ENCODE data around the gene PRRG4.

Gene PRRG4

DNA sequence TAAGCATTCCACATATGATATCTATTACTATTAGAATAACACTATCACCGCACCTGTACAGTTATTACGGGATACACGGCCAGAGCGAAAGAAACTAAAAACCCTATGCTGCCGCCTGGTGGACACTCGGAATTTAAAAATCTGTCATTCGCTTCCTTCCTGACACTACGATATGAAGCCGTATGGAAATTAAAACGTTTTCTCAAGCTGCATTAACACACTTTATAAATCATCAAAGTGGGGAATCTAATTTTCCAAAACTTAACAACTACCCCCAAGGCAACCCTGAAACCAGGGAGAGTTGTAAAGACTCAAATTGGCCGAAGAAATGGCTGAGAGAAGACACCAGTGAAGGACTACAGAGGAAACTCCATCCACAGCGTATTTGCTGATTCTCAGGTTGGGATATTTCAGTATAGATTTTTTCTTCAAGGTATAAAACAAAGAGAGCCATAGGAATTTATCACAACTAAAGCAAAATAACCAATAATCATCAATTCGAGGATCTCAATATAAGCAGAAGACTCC lies 36.7 kb upstream of the PRRG4 start:
- TF ChIP-seq, protein P1, sequence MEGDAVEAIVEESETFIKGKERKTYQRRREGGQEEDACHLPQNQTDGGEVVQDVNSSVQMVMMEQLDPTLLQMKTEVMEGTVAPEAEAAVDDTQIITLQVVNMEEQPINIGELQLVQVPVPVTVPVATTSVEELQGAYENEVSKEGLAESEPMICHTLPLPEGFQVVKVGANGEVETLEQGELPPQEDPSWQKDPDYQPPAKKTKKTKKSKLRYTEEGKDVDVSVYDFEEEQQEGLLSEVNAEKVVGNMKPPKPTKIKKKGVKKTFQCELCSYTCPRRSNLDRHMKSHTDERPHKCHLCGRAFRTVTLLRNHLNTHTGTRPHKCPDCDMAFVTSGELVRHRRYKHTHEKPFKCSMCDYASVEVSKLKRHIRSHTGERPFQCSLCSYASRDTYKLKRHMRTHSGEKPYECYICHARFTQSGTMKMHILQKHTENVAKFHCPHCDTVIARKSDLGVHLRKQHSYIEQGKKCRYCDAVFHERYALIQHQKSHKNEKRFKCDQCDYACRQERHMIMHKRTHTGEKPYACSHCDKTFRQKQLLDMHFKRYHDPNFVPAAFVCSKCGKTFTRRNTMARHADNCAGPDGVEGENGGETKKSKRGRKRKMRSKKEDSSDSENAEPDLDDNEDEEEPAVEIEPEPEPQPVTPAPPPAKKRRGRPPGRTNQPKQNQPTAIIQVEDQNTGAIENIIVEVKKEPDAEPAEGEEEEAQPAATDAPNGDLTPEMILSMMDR (IDR thresholded peaks at IDR 0.05; ENCODE audit: borderline replicate concordance, control extremely low read depth, extremely low read depth, insufficient read depth, missing control alignments) = peak; percentile 68
- in situ Hi-C loops (cut with MboI; ENCODE audit: low sequenced_read_pairs, unreplicated experiment) = no loop called here
- peak; percentile 56 for DNase-seq (ENCODE audit: low spot score)

DNA sequence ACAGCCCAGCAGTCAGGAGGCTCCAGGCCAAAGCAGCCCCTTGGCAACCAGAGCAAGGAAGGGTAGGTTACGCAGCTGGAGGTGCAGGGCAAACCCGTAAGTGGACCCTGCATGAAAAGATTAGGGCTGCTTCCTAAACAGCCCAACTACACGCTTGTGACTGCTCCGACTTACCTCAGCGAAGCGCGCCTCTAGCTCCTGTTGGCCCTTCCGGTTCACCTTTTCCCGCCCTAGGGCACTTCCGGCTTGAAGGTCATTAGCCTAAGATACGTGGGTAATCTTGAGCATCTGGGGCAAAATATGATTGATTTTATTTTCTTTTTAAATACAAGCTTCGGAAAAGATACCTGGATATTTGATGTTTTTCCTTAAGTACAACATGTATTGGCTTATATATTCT lies 35.3 kb upstream of the PRRG4 start, which contains the start of gene CCDC73:
Gene CCDC73, minus strand, starts transcription at position 224 of the 400 bp plus-strand sequence. CDS start 34,419 bp downstream, outside the sequence.
- in situ Hi-C loops (cut with MboI; ENCODE audit: low sequenced_read_pairs, unreplicated experiment) = no loop called here
- DNase-seq (ENCODE audit: low spot score) = no peak
- TF ChIP-seq, protein P1 (IDR thresholded peaks at IDR 0.05; ENCODE audit: borderline replicate concordance, control extremely low read depth, extremely low read depth, insufficient read depth, missing control alignments) = no peak

DNA sequence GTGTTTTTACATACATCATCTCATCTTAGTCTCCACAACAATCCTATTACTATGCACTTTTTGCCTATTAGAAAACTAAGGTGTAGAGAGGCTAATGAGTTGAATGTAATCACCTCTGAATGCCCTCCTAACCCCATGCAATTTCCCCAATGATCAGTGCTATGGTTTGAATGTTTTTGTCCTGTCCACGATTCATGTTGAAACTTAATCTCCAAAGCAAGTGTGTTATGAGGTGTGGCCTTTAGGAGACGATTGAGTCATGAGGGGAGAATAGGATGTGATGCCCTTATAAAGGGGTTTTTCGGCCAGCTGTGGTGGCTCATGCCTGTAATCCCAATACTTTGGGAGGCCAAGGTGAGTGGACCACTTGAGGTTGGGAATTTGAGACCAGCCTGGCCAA lies 33.3 kb upstream of the PRRG4 start:
- in situ Hi-C loops (cut with MboI; ENCODE audit: low sequenced_read_pairs, unreplicated experiment) = no loop called here
- no peak for DNase-seq (ENCODE audit: low spot score)
- TF ChIP-seq, protein P1 (IDR thresholded peaks at IDR 0.05; ENCODE audit: borderline replicate concordance, control extremely low read depth, extremely low read depth, insufficient read depth, missing control alignments) = no peak

DNA sequence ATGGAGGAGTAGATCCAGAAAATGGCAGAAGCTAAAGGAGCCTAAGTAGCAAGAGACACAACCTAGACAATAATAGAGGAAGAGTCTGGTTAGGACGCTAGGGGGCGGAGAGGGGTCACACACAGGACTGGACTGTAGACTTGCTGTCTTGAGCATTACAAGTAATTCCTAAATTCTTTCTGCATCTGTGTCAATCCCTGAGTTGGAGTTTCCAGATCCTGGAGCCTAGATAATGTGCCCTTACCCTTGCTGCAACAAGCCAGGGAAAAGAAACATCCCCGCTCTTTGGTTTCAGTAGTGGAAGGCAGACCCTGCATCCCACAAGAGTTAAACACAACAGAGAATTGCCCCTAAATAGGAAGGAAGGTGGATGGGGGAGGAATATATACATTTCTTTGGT lies 20.4 kb upstream of the PRRG4 start:
- TF ChIP-seq, protein P1 (IDR thresholded peaks at IDR 0.05; ENCODE audit: borderline replicate concordance, control extremely low read depth, extremely low read depth, insufficient read depth, missing control alignments) = peak; percentile 61
- DNase-seq (ENCODE audit: low spot score) = peak; percentile 72
- in situ Hi-C loops (cut with MboI; ENCODE audit: low sequenced_read_pairs, unreplicated experiment) = no loop called here

DNA sequence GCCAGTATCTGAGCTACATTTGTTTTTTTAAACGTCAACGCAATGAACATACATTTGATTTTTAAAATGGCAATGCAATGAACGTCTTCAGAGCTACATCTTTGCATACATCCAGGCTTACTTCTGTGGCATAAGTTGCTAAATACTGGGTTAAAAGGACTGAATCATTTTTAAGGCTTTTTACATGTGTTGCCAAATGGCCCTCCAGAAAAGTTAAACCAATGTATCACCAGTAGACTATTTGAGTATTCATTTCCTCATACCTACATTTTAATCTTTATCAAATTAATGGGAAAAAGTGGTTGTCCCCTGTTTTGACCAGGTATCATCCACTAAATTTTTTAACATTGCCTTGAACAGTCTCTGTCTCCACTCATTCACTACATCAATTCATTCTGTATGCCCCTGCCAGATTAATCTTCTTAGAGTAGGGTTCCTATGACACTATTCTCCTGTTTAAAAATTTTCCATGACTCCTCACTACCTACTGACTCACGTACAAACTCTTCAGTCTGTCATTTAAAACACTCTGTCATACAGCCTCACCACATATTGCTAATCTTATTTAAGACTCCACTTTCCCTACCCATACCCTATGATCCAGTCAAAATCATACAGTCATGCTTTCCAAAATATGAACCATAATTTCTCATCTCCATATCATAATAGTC lies 12.4 kb upstream of the PRRG4 start:
- in situ Hi-C loops (cut with MboI; ENCODE audit: low sequenced_read_pairs, unreplicated experiment) = no loop called here
- no peak for DNase-seq (ENCODE audit: low spot score)
- TF ChIP-seq, protein P1 (IDR thresholded peaks at IDR 0.05; ENCODE audit: borderline replicate concordance, control extremely low read depth, extremely low read depth, insufficient read depth, missing control alignments) = no peak

DNA sequence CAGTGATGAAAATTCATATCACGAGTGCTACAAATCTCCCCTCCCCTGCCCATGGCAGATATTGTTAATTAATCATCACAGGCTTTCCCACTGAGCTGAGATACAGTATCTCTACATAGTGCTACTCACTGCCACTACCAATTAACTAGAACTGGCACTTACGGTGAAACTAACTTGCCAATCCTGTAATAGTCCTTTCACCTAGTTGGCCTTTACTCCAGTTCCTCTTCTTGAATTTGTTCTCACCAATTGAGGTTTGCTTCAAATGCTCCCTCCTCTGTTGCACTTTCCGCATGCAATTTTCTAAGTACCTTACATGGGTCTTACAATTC lies 11.9 kb upstream of the PRRG4 start:
- in situ Hi-C loops (cut with MboI; ENCODE audit: low sequenced_read_pairs, unreplicated experiment) = no loop called here
- TF ChIP-seq, protein P1 (IDR thresholded peaks at IDR 0.05; ENCODE audit: borderline replicate concordance, control extremely low read depth, extremely low read depth, insufficient read depth, missing control alignments) = no peak
- no peak for DNase-seq (ENCODE audit: low spot score)

All from GM13976 (cell line).